GM23248 (cell line): ENCODE measurements around the gene ABCA1.

ENCODE experiments used
- EZH2 ChIP-seq: fragments of 200-600 bp; sonication (generic); IDR thresholded peaks from 2 replicates; pipeline ENCODE4 v1.6.1; 2018; ENCODE audit warnings: antibody characterized with exemption, mild to moderate bottlenecking; ENCODE audit not compliant: insufficient read depth, poor library complexity, severe bottlenecking
- EZH2phosphoT487 ChIP-seq: fragments of 200-600 bp; sonication (generic); IDR thresholded peaks from 2 replicates; pipeline ENCODE4 v1.6.1; 2018; ENCODE audit warnings: antibody characterized with exemption, moderate library complexity, mild to moderate bottlenecking, low read depth; ENCODE audit not compliant: insufficient read depth

- TF ChIP-seq EZH2: no peak
- TF ChIP-seq EZH2phosphoT487: no peak
Measured at GRCh38 chr9:104855807-104856206, 72.1 kb downstream of the ABCA1 start.
